ENCODE data around the gene SYT8.

SYT8 gene

GRCh38 chr11:1852877-1853276 lies 18.1 kb downstream of the SYT8 start, which contains the start of gene LSP1:
LSP1 (plus strand) TSS chr11:1853084; CDS start chr11:1853145, 61 bp downstream.
- Histone ChIP-seq H3K4me1 (ENCODE audit: insufficient read depth, low read length, severe bottlenecking) (peaks cover 55% of the 10 kb centered on the region), H3F3A (ENCODE audit: insufficient read depth, low read length) (no peaks in the 10 kb centered on the region), H3K36me3 (ENCODE audit: insufficient read depth, low read length) (peaks cover 9% of the 10 kb centered on the region; the same call in 1 of the 2 replicates), H4K20me1 (ENCODE audit: insufficient read depth, low read length) (no peaks in the 10 kb centered on the region), H3K9ac (ENCODE audit: low read length) (peak within 1 kb of the TSS; percentile 91), H2AFZ (ENCODE audit: low read length) (no peak within 1 kb of the TSS), H3K9me3 (ENCODE audit: low read length) (no peaks in the 10 kb centered on the region), H3K27me3 (ENCODE audit: insufficient read depth, low read length) (no peaks in the 10 kb centered on the region), H3K4me3 (ENCODE audit: low read depth, low read length, poor library complexity, severe bottlenecking) (peak within 1 kb of the TSS; percentile 74), H3K27ac (ENCODE audit: low read depth, low read length, poor library complexity, severe bottlenecking) (peak within 1 kb of the TSS; percentile 99), H3K4me2 (ENCODE audit: low read length) (peak within 1 kb of the TSS; percentile 83), H3K79me2 (ENCODE audit: insufficient read depth, low read length) (peaks cover 17% of the 10 kb centered on the region), H3K9me2 (ENCODE audit: low read depth, low read length) (no peaks in the 10 kb centered on the region)
- TF ChIP-seq EZH2 (IDR thresholded peaks at IDR 0.05; ENCODE audit: borderline replicate concordance, low read length) = no peak
- TF ChIP-seq, protein P1, sequence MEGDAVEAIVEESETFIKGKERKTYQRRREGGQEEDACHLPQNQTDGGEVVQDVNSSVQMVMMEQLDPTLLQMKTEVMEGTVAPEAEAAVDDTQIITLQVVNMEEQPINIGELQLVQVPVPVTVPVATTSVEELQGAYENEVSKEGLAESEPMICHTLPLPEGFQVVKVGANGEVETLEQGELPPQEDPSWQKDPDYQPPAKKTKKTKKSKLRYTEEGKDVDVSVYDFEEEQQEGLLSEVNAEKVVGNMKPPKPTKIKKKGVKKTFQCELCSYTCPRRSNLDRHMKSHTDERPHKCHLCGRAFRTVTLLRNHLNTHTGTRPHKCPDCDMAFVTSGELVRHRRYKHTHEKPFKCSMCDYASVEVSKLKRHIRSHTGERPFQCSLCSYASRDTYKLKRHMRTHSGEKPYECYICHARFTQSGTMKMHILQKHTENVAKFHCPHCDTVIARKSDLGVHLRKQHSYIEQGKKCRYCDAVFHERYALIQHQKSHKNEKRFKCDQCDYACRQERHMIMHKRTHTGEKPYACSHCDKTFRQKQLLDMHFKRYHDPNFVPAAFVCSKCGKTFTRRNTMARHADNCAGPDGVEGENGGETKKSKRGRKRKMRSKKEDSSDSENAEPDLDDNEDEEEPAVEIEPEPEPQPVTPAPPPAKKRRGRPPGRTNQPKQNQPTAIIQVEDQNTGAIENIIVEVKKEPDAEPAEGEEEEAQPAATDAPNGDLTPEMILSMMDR (IDR thresholded peaks at IDR 0.05; ENCODE audit: low read length) = no peak

- Histone ChIP-seq H4K20me1 (ENCODE audit: insufficient read depth, low read length) (no peaks in the 10 kb centered on the region), H3K27me3 (ENCODE audit: insufficient read depth, low read length) (no peaks in the 10 kb centered on the region), H3K4me1 (ENCODE audit: insufficient read depth, low read length, severe bottlenecking) (peaks cover 55% of the 10 kb centered on the region), H3K9me3 (ENCODE audit: low read length) (no peaks in the 10 kb centered on the region), H2AFZ (ENCODE audit: low read length) (no peak overlapping the region), H3K9me2 (ENCODE audit: low read depth, low read length) (no peaks in the 10 kb centered on the region), H3K4me3 (ENCODE audit: low read depth, low read length, poor library complexity, severe bottlenecking) (peak overlapping the region; percentile 74), H3F3A (ENCODE audit: insufficient read depth, low read length) (no peaks in the 10 kb centered on the region), H3K79me2 (ENCODE audit: insufficient read depth, low read length) (peaks cover 17% of the 10 kb centered on the region), H3K4me2 (ENCODE audit: low read length) (peak overlapping the region; percentile 83), H3K36me3 (ENCODE audit: insufficient read depth, low read length) (peaks cover 12% of the 10 kb centered on the region; the same call in 1 of the 2 replicates), H3K27ac (ENCODE audit: low read depth, low read length, poor library complexity, severe bottlenecking) (peak overlapping the region; percentile 99), H3K9ac (ENCODE audit: low read length) (peak overlapping the region; percentile 91)
- TF ChIP-seq EZH2 (IDR thresholded peaks at IDR 0.05; ENCODE audit: borderline replicate concordance, low read length) = no peak
- TF ChIP-seq, protein P1 (IDR thresholded peaks at IDR 0.05; ENCODE audit: low read length) = peak; percentile 19; the same call in 1 of the 2 replicates
Measured at GRCh38 chr11:1853376-1854131, 18.8 kb downstream of the SYT8 start.

DNA sequence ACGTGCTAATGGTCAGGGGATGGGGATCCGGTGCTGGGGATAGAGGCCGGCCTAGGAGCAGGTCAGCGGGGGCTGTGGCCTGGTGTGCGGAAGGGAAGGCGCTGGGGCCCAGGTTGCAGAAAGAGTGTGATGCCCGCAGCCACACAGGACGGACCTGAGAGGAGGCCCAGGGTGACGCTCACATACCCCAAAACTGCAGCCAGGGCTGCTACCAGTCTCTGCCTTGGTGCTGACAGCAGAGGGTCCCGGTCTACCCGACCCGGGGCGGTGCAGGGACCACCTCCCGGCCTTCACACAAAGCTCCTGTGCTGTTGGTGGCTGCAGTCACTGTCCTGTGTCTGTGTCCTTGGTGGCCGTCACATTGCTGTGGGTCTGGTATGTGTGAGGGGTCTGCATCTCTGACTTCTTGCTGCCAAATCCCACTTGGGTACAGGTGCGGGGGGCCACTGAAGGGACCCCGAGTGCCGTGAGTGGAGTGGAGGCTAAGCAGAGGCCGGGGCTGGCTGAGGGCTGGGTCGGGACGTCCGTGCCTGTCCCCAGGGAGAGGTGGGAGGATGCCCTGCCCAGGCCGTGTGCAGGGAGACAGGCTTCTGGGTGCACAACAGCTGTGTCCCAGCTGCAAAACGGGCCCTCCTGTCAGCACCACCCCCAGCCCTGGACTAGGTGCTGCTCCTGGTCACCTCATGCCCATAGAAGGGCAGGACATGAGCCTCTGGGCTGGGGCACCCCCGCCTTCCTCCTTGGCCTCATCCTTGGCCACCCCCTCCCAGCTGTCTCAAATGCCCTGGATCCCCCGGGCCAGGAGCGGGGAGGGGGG lies 19.6 kb downstream of the SYT8 start:
- Histone ChIP-seq H3K27me3 (ENCODE audit: insufficient read depth, low read length) (no peaks in the 10 kb centered on the region), H3K79me2 (ENCODE audit: insufficient read depth, low read length) (peaks cover 17% of the 10 kb centered on the region), H3K27ac (ENCODE audit: low read depth, low read length, poor library complexity, severe bottlenecking) (peak overlapping the region; percentile 99)

More for the DNA sequence above, 19.6 kb downstream of the SYT8 start:
- Histone ChIP-seq H3K9me2 (ENCODE audit: low read depth, low read length) (no peaks in the 10 kb centered on the region), H3F3A (ENCODE audit: insufficient read depth, low read length) (no peaks in the 10 kb centered on the region), H2AFZ (ENCODE audit: low read length) (no peak overlapping the region), H3K4me1 (ENCODE audit: insufficient read depth, low read length, severe bottlenecking) (peaks cover 55% of the 10 kb centered on the region), H3K4me3 (ENCODE audit: low read depth, low read length, poor library complexity, severe bottlenecking) (peak overlapping the region; percentile 74), H3K4me2 (ENCODE audit: low read length) (peak overlapping the region; percentile 83), H3K9me3 (ENCODE audit: low read length) (no peaks in the 10 kb centered on the region), H4K20me1 (ENCODE audit: insufficient read depth, low read length) (no peaks in the 10 kb centered on the region), H3K9ac (ENCODE audit: low read length) (peak overlapping the region; percentile 91), H3K36me3 (ENCODE audit: insufficient read depth, low read length) (peaks cover 18% of the 10 kb centered on the region; the same call in 1 of the 2 replicates)
- TF ChIP-seq, protein P1 (IDR thresholded peaks at IDR 0.05; ENCODE audit: low read length) = no peak
- no peak for TF ChIP-seq EZH2 (IDR thresholded peaks at IDR 0.05; ENCODE audit: borderline replicate concordance, low read length)

All from OCI-LY1 (cell line).